Right kidney (tissue), 1 donor: Measurements from ENCODE around the gene LRP3.

Experiments used
- DNase-seq: peaks from one replicate; pipeline ENCODE4 v3.0.0-alpha.2; 2016

The LRP3 gene

DNA sequence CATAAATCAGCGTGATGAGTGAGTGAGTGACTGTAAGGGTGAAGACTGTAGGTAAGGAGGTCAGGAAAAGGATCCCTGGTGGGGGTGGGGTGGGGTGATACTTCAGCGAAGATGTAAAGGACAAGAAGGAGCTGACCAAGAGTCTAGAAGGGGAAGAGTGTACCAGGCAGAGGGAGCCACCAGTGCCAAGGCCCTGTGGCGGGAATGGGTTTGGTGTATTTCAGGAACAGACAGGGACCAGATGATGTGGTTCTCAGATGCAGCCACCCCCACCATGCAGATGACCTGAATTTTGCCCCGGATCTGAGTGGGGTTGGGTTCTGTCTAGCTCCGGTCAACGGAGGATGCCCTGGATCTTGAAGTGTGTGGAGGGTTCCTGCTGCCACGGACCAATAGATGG is 61.7 kb downstream of the LRP3 start:
- DNase-seq = no peak

DNA sequence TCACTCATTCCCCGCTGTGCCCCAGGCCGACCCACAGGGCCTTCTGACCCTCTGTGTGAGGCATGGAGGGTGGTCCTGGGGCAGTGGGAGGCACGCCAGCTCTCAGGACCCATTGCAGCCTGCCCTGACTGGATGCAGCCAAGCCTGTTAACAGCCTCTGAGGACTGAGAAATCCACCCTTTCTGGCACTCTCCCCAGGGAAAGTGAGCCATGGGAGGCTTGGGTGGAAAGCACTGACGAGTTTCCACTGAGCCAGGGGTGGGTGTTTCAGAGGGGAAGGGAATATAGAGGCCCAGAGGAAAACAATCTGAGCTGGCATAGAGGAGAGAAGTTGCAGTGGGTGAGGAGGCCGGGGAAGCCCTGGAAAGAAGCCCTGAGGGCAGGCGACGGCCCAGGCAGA is 62.1 kb downstream of the LRP3 start:
- no peak for DNase-seq

DNA sequence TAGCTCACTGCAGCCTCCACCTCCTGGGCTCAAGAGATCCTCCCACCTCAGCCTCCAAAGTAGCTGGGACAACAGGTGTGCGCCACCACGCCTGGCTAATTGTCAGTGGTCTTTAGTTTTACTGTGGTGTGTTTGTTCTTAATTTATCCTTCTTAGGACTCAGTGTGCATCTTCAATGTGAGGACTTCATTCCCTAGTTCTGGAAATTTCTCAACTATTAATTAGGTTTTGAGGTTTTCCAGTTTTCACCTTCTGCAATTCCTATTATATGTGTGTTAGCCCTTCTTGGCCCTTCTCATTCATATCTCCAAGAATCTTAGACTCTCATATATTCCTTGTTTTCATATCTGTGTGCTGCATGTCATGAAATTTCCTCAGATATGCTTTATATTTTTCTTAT is 63.7 kb downstream of the LRP3 start:
- DNase-seq = no peak
